Gastrocnemius medialis (tissue), 4 donors: ENCODE measurements around the gene OLFML2A.

Source experiments
- CTCF ChIP-seq, 5 experiments: fragments of 450-650 bp in 3 of 5; fragments of 200-600 bp in 2 of 5; sonication (generic) in 2 of 5; IDR thresholded peaks in 4 of 5; conservative IDR thresholded peaks in 1 of 5; 1 replicate in 4 of 5; 2 replicates in 1 of 5; pipeline ENCODE4 v1.5.1; 2016 to 2019; ENCODE audit warnings: antibody characterized with exemption in 5 of 5, mild to moderate bottlenecking in 3 of 5, moderate library complexity in 3 of 5
- POLR2A ChIP-seq, 2 donors: fragments of 450-650 bp; IDR thresholded peaks; one replicate each; pipeline ENCODE4 v1.6.1; 2017; ENCODE audit warnings: antibody characterized with exemption in 2 of 2, mild to moderate bottlenecking in 2 of 2, moderate library complexity in 2 of 2

- TF ChIP-seq CTCF (IDR thresholded peaks at IDR 0.05 in 4 of 5, conservative IDR thresholded peaks at IDR 0.05 in 1 of 5) (no peak), POLR2A (IDR thresholded peaks at IDR 0.05) (no peak)
Observed at GRCh38 chr9:124844291-124844690, 67.4 kb downstream of the OLFML2A start.
